SK-N-SH (cell line): Measurements from ENCODE around the gene MORN3. TPM values are rescaled to one million over a fixed set of nuclear protein-coding genes. Genes with fewer than 3 reads are reported as not detected.
"Not testable (repeated sequence)": the region's sequence is repeated elsewhere in the genome, so short reads cannot be mapped to it uniquely, and the experiment has no call there.

Source experiments
- CTCF ChIA-PET: fragments of 300-600, 350-600 bp; formaldehyde crosslinking; extraction: SDS; loops from one replicate; lab custom pipeline; 2021; lab: Yijun Ruan, JAX
- POLR2A ChIA-PET: fragments of 350-600 bp; sonication (Branson Sonifier 250); formaldehyde crosslinking; extraction: SDS; loops from one replicate; lab custom pipeline; 2020; ENCODE audit warnings: antibody characterized with exemption, inconsistent platforms; lab: Yijun Ruan, JAX
- DNase-seq: peaks from one replicate; pipeline ENCODE4 v3.0.0; 2012
- H2AFZ ChIP-seq: fragments of 200-600 bp; sonication (generic); 2 replicates; pipeline ENCODE4 v1.8.1; 2016; ENCODE audit warnings: antibody characterized with exemption, mild to moderate bottlenecking, low read depth
- H3F3A ChIP-seq: fragments of 200-600 bp; sonication (generic); replicated peaks from 2 replicates; pipeline ENCODE3; 2016; ENCODE audit warnings: antibody characterized with exemption, mild to moderate bottlenecking; ENCODE audit not compliant: insufficient read depth
- H3K27ac ChIP-seq, 2 experiments: fragments of 200-500 bp in 1 of 2; fragments of 200-600 bp in 1 of 2; sonication (Bioruptor generic) in 1 of 2; sonication (generic), shearing (Covaris generic) in 1 of 2; 2 replicates each; pipeline versions ENCODE4 v1.5.1 to v1.6.1; 2014 to 2016; ENCODE audit warnings: low read depth in 2 of 2, inconsistent platforms in 1 of 2, low read length in 1 of 2, mild to moderate bottlenecking in 1 of 2, mixed read lengths in 1 of 2
- H3K27me3 ChIP-seq: fragments of 200-600 bp; sonication (generic), shearing (Covaris generic); 2 replicates; pipeline ENCODE4 v1.6.1; 2016; ENCODE audit warnings: mixed run types; ENCODE audit not compliant: insufficient read depth
- H3K36me3 ChIP-seq, 2 experiments: fragments of 200-500 bp in 1 of 2; fragments of 200-600 bp in 1 of 2; sonication (Bioruptor generic) in 1 of 2; sonication (generic) in 1 of 2; replicated peaks in 1 of 2; 2 replicates each; pipeline versions ENCODE3 to v1.5.1; 2014 to 2016; ENCODE audit warnings: low read length in 1 of 2, mild to moderate bottlenecking in 1 of 2; ENCODE audit not compliant: insufficient read depth in 2 of 2, control insufficient read depth in 1 of 2
- H3K4me1 ChIP-seq, 2 experiments: fragments of 200-500 bp in 1 of 2; fragments of 200-600 bp in 1 of 2; sonication (Bioruptor generic) in 1 of 2; sonication (generic), shearing (Covaris generic) in 1 of 2; 2 replicates each; pipeline versions ENCODE4 v1.5.1 to v1.6.1; 2014 to 2016; ENCODE audit warnings: low read depth in 1 of 2, low read length in 1 of 2, mixed run types in 1 of 2; ENCODE audit not compliant: insufficient read depth in 2 of 2, control insufficient read depth in 1 of 2
- H3K4me2 ChIP-seq: fragments of 200-600 bp; sonication (generic), shearing (Covaris generic); 2 replicates; pipeline ENCODE4 v1.6.1; 2017; ENCODE audit warnings: mixed run types
- H3K4me3 ChIP-seq, 2 experiments: fragments of 200-500 bp in 1 of 2; fragments of 200-600 bp in 1 of 2; sonication (Bioruptor generic) in 1 of 2; sonication (generic), shearing (Covaris generic) in 1 of 2; 2 replicates each; pipeline versions ENCODE4 v1.5.1 to v1.8.1; 2014 to 2016; ENCODE audit warnings: low read depth in 2 of 2, inconsistent platforms in 1 of 2, low read length in 1 of 2, mild to moderate bottlenecking in 1 of 2, mixed read lengths in 1 of 2, moderate library complexity in 1 of 2
- H3K79me2 ChIP-seq: fragments of 200-600 bp; sonication (generic); 2 replicates; pipeline ENCODE4 v1.8.1; 2017; ENCODE audit warnings: mild to moderate bottlenecking; ENCODE audit not compliant: insufficient read depth
- H3K9ac ChIP-seq: fragments of 200-600 bp; sonication (generic); 2 replicates; pipeline ENCODE4 v1.6.1; 2017; ENCODE audit warnings: mixed run types
- H3K9me2 ChIP-seq: fragments of 200-600 bp; sonication (generic); 2 replicates; pipeline ENCODE4 v1.6.1; 2017; ENCODE audit warnings: mixed run types
- H3K9me3 ChIP-seq: fragments of 200-600 bp; sonication (generic); 2 replicates; pipeline ENCODE4 v1.6.1; 2017; ENCODE audit warnings: mixed run types, mild to moderate bottlenecking, moderate library complexity
- H4K20me1 ChIP-seq: fragments of 200-600 bp; sonication (generic); 2 replicates; pipeline ENCODE4 v1.6.1; 2017; ENCODE audit warnings: mild to moderate bottlenecking, mixed run types; ENCODE audit not compliant: insufficient read depth
- GATA2 ChIP-seq: sonication (generic); formaldehyde crosslinking; IDR thresholded peaks from 2 replicates; pipeline ENCODE4 v1.5.0; 2020; ENCODE audit warnings: mild to moderate bottlenecking, missing genetic modification reagents
- MAX ChIP-seq: IDR thresholded peaks from 2 replicates; pipeline ENCODE4 v1.4.0; 2012; ENCODE audit warnings: low read depth
- NRF1 ChIP-seq: IDR thresholded peaks from 2 replicates; pipeline ENCODE4 v1.6.1; 2012; ENCODE audit warnings: low read depth, mild to moderate bottlenecking, low read length
- RAD21 ChIP-seq: IDR thresholded peaks from 2 replicates; pipeline ENCODE4 v1.6.1; 2012; ENCODE audit warnings: mild to moderate bottlenecking, low read length
- RCOR1 ChIP-seq: fragments of 150-350 bp; IDR thresholded peaks from 2 replicates; pipeline ENCODE4 v1.6.1; 2017; ENCODE audit warnings: antibody characterized with exemption, low read length
- TCF12 ChIP-seq: IDR thresholded peaks from 2 replicates; pipeline ENCODE4 v1.4.0; 2012
- TEAD4 ChIP-seq: IDR thresholded peaks from 2 replicates; pipeline ENCODE4 v1.4.0; 2012; ENCODE audit warnings: mild to moderate bottlenecking, borderline replicate concordance; ENCODE audit not compliant: insufficient read depth
- WGBS: methylation state at CpG from one replicate; pipeline ENCODE4 v1.1.6; 2017; ENCODE audit warnings: low lambda C conversion rate; 5-methylcytosine and 5-hydroxymethylcytosine counted together
- polyA plus RNA-seq, 3 experiments: library from polyadenylated mRNA; depleted of rRNA; stranded (reverse); fragments of >200 nt; gene quantifications; 2 replicates each; pipeline ENCODE4 v1.2.3, GENCODE V29; 2012

The MORN3 gene
- polyA plus RNA-seq, 1 of the 3 experiments (the other 2 are of a cell fraction): 2.7 TPM

- TF ChIP-seq GATA2 (CRISPR knock-in tag): no peak
- TF ChIP-seq NRF1: no peak
Measured at GRCh38 chr12:121711361-121712189, 42.1 kb upstream of the MORN3 start (continued).

- no peaks in the 10 kb centered on the region for H3K9me3 ChIP-seq
- H3K4me2 ChIP-seq: no peak overlapping the region
- no peaks in the 10 kb centered on the region for H4K20me1 ChIP-seq
- H3K79me2 ChIP-seq: peaks cover 16% of the 10 kb centered on the region
- WGBS: 73% methylated on average over 5 of the region's 5 CpGs
- H3K4me3 ChIP-seq: no peak overlapping the region
- POLR2A ChIA-PET: no interaction called here
- no peak for TF ChIP-seq RCOR1
- no peak for TF ChIP-seq RAD21
- no peak for TF ChIP-seq TCF12
- no peak for TF ChIP-seq TEAD4
- TF ChIP-seq MAX: no peak
- no peak overlapping the region for H3K9ac ChIP-seq
- CTCF ChIA-PET: interaction anchor here (0.6 to 4.9 kb wide), 3 partner anchors 64 to 119 kb away, joined by 3 to 46 read pairs (median 4); partner anchors contain the start of gene RHOF
- H3K9me2 ChIP-seq: no peaks in the 10 kb centered on the region
- no peaks in the 10 kb centered on the region for H3K36me3 ChIP-seq
- DNase-seq: no peak
- H3F3A ChIP-seq: peaks cover 5% of the 10 kb centered on the region
- H2AFZ ChIP-seq: no peak overlapping the region
- H3K27me3 ChIP-seq: no peaks in the 10 kb centered on the region
- peak overlapping the region in 1 of 2 experiments; percentile 45; a peak in 2 of 4 replicates for H3K27ac ChIP-seq
- H3K4me1 ChIP-seq: peaks cover 0 to 8% of the 10 kb centered on the region in 2 experiments; a peak in 2 of 4 replicates
Measured at GRCh38 chr12:121709478-121709961, 40.1 kb upstream of the MORN3 start.

GRCh38 chr12:121709064-121709424 is 39.6 kb upstream of the MORN3 start:
- H3K4me1 ChIP-seq, POLR2A ChIA-PET, H3K4me2 ChIP-seq, H4K20me1 ChIP-seq, H3K9me2 ChIP-seq, H3K4me3 ChIP-seq, H2AFZ ChIP-seq, DNase-seq, H3K27me3 ChIP-seq, H3F3A ChIP-seq, H3K9ac ChIP-seq, H3K36me3 ChIP-seq, H3K9me3 ChIP-seq: not testable (repeated sequence)
- 89% methylated on average over 8 of the region's 8 CpGs for WGBS
- CTCF ChIA-PET: interaction anchor here (1.1 kb wide), 1 partner anchor 85 kb away, joined by 3 read pairs; the partner anchor contains the start of gene RHOF
- peaks cover 11% of the 10 kb centered on the region for H3K79me2 ChIP-seq
- H3K27ac ChIP-seq: peak overlapping the region in 1 of 2 experiments; percentile 33; a peak in 2 of 4 replicates
